LoVo (cell line): ENCODE data around the gene ENPEP.
"Not testable (repeated sequence)": the region's sequence is repeated elsewhere in the genome, so short reads cannot be mapped to it uniquely, and the experiment has no call there.

ENCODE experiments used
- DNase-seq: peaks from one replicate; pipeline ENCODE4 v3.0.0-alpha.2; 2016; ENCODE audit warnings: low spot score

ENPEP gene

GRCh38 chr4:110520886-110521285 is 44.9 kb downstream of the ENPEP start:
- DNase-seq: no peak

DNA sequence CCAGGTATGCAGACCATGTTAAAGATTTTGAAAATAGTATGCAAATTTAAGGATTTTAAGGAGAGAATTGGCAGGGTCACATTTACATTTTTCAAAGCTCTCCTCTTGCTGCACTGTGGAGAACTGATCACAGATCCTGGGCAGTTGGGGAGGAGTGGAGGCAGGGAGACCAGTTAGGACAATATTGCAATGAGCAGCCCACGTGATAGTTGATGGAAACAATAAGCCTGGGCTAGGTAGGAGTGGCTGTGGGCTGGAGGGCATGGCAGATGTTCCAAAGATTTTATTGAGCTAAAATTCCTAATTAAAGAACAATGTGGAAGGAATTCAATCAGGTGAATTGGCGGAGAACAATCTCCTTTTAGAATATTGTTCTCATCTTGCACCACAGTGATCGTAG is 50.6 kb downstream of the ENPEP start:
- no peak for DNase-seq

DNA sequence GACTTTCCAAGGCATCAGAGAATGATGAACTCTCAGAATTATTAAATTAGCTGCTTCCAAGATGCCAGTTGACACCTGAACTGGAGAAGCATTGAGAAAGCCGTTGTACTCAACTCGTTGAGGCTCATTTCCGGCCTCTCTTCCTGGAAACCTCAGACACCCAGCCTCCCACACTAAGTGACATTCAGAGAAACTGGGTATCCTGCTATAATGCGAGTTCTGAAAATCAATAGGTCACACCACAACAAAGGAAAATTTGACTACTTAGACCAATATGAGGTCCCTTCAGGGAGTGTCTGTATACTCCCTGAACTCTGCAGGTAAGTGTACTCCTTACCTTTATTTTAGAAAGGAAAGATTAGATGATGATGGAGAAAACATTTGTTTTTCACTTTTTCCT is 51.2 kb downstream of the ENPEP start:
- DNase-seq: no peak

GRCh38 chr4:110532901-110533589 is 57.1 kb downstream of the ENPEP start:
- DNase-seq: no peak

GRCh38 chr4:110533590-110533910 is 57.6 kb downstream of the ENPEP start:
- no peak for DNase-seq

GRCh38 chr4:110533940-110534339 is 58.0 kb downstream of the ENPEP start:
- peak; percentile 79 for DNase-seq

DNA sequence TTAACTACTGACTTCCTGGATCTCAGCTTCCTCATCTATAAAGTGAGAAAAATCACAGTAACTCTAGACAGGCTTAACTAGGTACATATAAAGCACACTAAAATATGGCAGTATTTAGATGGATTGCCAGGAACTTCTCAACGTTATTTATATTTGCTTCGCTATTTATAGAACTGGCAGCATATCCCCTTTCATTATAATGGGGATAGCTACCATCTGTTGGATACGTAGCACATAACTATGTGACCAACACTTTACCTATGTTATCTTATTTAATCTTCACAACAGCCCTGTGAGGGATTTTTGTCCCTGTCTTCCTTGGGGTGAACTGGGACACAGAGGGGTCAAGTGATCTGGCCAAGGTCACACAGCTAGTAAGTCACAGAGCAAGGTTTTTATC is 64.6 kb downstream of the ENPEP start:
- no peak for DNase-seq

DNA sequence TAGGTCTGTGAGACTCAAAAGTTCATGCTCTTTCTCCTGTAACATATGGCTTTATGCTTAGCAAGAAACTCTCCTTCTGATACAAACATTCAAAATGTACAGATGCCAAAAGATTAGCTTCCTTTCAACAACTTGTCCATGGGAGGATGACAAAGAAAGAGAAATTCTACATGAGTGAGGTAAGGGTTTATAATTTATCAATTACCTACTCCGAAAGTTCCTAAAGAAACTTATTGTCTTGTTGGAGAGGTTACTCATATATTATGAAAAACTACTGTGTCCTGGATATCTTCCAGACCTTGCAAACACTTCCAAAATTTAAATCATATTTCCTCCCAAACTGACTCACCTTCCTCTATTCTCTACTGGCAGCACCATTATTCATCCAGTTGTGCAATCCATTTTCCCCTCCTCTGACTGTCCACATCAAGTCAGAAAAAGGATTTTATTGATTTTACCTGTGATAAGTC is 65.1 kb downstream of the ENPEP start:
- DNase-seq: no peak

DNA sequence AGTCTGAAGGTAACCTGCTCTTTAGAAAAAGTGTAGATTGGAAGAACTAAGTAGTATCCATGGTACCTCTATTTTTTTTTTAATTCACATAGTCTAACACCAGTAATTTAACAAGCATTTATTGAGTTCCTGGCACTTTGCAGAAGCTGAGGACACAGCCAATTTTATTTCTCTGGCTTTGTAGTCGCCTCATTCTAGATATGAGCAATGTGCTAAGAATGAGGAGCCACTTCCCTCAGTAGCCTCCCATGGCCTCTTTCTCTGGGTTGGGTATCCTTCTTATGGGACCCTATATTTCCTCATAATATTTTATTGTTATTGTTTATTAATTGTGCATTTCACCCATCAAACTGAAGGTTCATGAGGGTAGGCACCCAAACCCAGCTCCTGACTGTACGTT is 67.6 kb downstream of the ENPEP start:
- DNase-seq: no peak

DNA sequence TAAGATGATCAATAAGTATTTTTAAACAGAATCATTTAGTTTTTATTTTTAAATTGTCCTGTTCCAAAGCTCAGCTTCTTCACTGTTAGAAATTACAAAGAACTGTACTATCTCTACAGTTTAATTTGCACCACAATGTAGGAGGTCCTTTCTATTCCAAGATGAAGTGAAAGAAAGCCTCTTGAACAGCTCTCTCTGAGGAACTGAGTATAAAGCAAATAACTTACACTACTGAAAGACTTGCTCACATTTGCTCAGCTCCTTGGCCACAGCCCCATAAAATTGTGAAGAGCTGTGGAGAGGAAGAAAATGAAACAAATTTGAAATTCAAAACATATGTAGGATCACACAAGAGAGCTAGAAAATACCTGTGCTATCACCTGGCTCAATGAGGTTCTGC is 68.6 kb downstream of the ENPEP start:
- no peak for DNase-seq

DNA sequence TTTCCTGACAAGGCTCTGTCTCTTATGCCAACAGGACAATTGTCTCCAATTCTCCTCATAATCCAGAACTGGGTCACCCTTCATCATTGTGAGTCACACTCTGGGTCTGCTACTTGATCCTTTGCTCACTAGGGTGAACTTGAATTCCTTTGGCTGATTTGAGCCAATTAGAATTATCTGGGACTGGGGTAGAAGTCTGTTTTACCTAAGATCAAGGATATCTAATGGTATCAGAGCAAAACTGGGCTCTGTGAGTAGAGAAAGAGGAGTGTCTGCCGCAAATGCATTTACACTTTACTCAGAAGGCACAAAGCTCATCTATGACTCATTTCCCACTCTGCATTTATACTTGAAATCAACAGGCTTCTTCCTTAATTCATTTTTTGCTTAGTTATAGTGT is 74.3 kb downstream of the ENPEP start:
- DNase-seq: peak; percentile 42

- no peak for DNase-seq
These were observed 77.2 kb downstream of the ENPEP start for GRCh38 chr4:110553197-110553596.

GRCh38 chr4:110567214-110567613 is 91.3 kb downstream of the ENPEP start:
- no peak for DNase-seq

- not testable (repeated sequence) for DNase-seq
These were observed 100.7 kb downstream of the ENPEP start for GRCh38 chr4:110576696-110577095.

DNA sequence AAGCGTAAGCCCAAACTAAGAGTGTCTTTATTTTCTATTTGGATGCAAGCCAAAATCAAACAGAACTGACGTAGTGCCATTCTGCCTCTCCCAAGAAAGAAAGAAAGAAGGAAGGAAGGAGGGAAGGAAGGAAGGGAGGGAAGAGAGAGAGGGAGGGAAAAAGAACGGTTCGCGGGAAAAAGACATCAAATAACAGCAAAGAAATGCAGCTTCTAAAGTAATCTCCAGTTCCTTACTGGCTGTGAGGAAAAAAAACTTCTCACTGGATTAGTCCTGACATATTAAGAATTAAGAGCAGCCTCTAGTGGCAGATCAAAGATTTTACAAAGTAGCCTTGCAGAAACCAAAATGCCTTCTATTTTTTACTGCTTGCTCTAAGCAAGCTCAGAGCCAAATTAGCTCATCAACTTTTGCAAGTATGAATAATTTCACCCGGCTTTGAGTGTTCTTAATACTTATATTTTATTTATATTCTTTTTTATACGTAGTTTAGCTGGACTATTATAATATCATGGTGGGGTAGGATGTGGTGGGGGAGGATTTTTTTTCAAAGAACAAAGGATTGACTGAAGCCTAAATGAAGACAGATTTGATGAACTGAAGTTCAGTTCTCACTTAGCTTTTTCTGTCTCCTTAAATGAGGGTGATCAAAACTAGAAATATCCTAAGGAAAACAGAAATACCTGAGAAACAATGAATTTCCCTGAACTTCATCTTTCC is 110.3 kb downstream of the ENPEP start:
- peak; percentile 67 for DNase-seq

DNA sequence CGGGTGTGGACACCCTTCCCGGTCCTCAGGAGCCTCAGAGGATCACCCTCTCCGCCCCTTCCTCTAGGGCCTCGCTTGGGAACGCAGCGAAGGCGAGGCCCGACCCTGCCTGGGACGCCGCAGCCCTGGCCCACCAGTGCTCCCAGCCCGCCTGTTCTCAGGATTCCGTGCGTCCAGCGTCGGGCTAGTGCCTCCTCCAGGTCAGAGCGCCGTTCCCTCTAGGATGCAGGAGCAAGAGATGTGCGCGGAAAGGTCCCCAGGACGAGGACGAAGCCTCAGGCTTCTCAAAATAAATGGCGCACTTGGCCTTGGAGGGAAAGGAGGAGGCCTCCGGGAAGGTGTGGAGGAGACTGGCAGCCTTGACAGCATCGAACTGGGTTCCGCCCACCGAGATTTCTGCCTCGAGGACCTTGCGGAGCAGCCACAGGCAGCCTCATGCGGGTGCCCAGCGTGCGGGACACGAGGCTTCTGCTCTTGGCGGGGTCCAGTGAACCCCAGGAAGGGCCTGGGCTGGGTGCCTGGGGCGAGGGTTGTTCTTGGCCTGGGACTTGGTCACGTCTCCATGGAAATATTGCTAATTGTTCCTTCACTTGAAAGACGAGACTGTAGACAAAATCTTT is 111.8 kb downstream of the ENPEP start:
- DNase-seq: no peak

GRCh38 chr4:110589297-110589696 is 113.3 kb downstream of the ENPEP start:
- DNase-seq: peak; percentile 45

GRCh38 chr4:110595583-110595982 is 119.6 kb downstream of the ENPEP start:
- no peak for DNase-seq

DNA sequence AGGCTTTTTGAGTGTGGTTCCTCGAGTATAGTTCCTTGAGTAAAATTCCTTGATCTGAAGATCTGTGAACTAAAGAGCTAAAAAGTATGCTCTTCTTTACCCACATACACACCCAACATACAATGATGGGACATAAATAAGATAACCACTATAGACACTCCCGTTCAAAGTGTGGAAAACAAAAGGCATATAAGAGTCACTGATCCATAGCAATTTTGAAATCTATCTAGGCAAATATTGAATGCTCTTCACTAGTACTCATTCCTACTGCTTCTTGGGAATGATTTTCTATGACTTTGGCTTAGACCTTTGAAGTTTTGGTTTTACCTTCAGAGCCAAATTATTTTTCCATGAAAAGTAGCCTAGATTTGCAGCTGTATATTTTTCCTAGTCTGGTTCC is 120.5 kb downstream of the ENPEP start:
- DNase-seq: no peak

GRCh38 chr4:110597582-110597981 is 121.6 kb downstream of the ENPEP start:
- DNase-seq: no peak

DNA sequence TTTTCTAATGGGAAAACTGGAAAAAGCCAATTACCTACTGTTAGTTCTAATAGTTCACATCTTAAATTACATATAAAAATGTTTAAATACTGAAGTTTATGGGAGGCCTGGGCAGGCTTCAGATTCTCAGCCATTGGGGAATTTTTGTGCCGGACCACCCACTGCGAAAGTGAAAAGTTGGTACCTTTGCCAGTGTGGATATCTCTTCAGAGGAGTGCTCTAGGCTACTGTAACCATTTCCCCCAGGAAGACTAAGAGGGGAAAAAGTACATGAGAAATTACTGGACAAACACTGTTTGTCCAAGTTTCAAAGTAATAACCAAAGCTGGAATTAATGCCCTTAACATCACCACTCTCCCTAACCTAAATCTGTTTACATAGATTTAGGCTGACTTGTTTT is 126.1 kb downstream of the ENPEP start:
- no peak for DNase-seq

DNA sequence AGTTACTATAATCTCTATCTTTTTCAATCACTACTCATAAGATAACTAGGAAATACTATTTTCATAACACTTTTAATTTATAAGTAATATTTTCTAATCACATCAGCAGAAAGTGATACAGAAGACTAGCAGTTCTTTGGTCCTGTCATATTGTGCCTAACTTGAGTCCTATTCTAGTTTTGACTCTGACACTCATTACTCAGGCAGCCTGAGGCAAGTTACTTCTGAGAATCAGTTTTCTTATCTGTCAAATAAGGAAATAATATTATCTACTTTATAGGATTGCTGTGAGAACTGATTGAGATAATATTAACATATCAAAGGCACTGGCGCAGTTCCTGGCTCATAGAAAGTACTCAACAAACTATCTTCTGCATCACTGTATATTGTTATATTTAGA is 129.1 kb downstream of the ENPEP start:
- DNase-seq: no peak

GRCh38 chr4:110609044-110609750 is 133.2 kb downstream of the ENPEP start:
- peak; percentile 5 for DNase-seq
